ENCODE results near the gene PIEZO2. TPM values are rescaled to one million over a fixed set of nuclear protein-coding genes. Genes with fewer than 3 reads are reported as not detected.

Gene PIEZO2
- total RNA-seq, 2 experiments from 2014 or later = not detected

DNA sequence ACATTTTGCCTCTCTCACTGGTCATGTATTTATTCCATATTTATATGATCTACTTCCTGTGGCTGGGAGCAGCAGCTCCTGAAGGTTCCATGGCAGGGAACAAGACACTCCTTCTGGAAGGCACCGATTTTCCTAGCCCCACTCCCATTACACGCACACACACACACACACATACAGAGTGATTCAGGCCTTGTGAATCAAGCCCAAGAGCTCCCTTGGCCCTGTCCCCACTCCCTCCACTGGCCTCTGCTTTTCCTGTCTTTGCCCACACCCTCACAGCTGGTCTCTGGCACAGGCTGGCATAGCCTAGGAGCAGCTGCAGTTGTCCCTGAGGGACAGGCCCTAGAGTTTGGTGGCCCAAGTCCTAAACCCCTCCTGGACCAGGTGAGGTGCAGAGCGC is 421.9 kb downstream of the PIEZO2 start:
- ChIA-PET CTCF (no interaction called here), POLR2A (no interaction called here)
- H3K9me3 Mint-ChIP-seq = no peaks in the 10 kb centered on the region
- Histone ChIP-seq H3K27ac (ENCODE audit: low read depth in 1 of 2, low read length in 2 of 2) (no peak overlapping the region), H3K4me3 (ENCODE audit: low read length) (no peak overlapping the region), H3K36me3 (ENCODE audit: insufficient read depth, low read length) (no peaks in the 10 kb centered on the region), H3K4me1 (ENCODE audit: insufficient read depth, low read length) (no peaks in the 10 kb centered on the region), H3K27me3 (ENCODE audit: control insufficient read depth in 1 of 2, insufficient read depth in 2 of 2, low read length in 2 of 2) (no peaks in the 10 kb centered on the region), H3K9me3 (ENCODE audit: control insufficient read depth in 1 of 2, insufficient read depth in 1 of 2, low read length in 2 of 2) (peaks cover 0 to 27% of the 10 kb centered on the region in 2 experiments)
- TF ChIP-seq, protein P1, sequence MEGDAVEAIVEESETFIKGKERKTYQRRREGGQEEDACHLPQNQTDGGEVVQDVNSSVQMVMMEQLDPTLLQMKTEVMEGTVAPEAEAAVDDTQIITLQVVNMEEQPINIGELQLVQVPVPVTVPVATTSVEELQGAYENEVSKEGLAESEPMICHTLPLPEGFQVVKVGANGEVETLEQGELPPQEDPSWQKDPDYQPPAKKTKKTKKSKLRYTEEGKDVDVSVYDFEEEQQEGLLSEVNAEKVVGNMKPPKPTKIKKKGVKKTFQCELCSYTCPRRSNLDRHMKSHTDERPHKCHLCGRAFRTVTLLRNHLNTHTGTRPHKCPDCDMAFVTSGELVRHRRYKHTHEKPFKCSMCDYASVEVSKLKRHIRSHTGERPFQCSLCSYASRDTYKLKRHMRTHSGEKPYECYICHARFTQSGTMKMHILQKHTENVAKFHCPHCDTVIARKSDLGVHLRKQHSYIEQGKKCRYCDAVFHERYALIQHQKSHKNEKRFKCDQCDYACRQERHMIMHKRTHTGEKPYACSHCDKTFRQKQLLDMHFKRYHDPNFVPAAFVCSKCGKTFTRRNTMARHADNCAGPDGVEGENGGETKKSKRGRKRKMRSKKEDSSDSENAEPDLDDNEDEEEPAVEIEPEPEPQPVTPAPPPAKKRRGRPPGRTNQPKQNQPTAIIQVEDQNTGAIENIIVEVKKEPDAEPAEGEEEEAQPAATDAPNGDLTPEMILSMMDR (IDR thresholded peaks at IDR 0.05) = no peak
- intact Hi-C loops (cut with DNase I, micrococcal nuclease) = no loop called here
- H3K27me3 Mint-ChIP-seq = peaks cover 28% of the 10 kb centered on the region
- no peak overlapping the region for H3K27ac Mint-ChIP-seq
- DNase-seq (no peak), ATAC-seq (ENCODE audit: poor library complexity) (no peak)
- no peaks in the 10 kb centered on the region for H3K36me3 Mint-ChIP-seq (ENCODE audit: low read depth)
- H3K4me1 Mint-ChIP-seq (ENCODE audit: low read depth) = no peaks in the 10 kb centered on the region
- H3K4me3 Mint-ChIP-seq = no peak overlapping the region

GRCh38 chr18:10726198-10727068 is 422.9 kb downstream of the PIEZO2 start:
- TF ChIP-seq, protein P1 (IDR thresholded peaks at IDR 0.05) = no peak
- peaks cover 0 to 27% of the 10 kb centered on the region in 2 experiments for H3K9me3 ChIP-seq (ENCODE audit: control insufficient read depth in 1 of 2, insufficient read depth in 1 of 2, low read length in 2 of 2)
- no peak overlapping the region for H3K27ac Mint-ChIP-seq
- no peaks in the 10 kb centered on the region for H3K9me3 Mint-ChIP-seq
- no peak overlapping the region for H3K4me3 ChIP-seq (ENCODE audit: low read length)
- intact Hi-C loops (cut with DNase I, micrococcal nuclease) = no loop called here
- ChIA-PET POLR2A (no interaction called here), CTCF (no interaction called here)
- ATAC-seq (ENCODE audit: poor library complexity) (no peak), DNase-seq (no peak)
- H3K27ac ChIP-seq (ENCODE audit: low read depth in 1 of 2, low read length in 2 of 2) = no peak overlapping the region
- no peaks in the 10 kb centered on the region for H3K4me1 Mint-ChIP-seq (ENCODE audit: low read depth)
- H3K27me3 Mint-ChIP-seq = peaks cover 32% of the 10 kb centered on the region
- H3K27me3 ChIP-seq (ENCODE audit: control insufficient read depth in 1 of 2, insufficient read depth in 2 of 2, low read length in 2 of 2) = no peaks in the 10 kb centered on the region
- no peaks in the 10 kb centered on the region for H3K36me3 Mint-ChIP-seq (ENCODE audit: low read depth)
- H3K36me3 ChIP-seq (ENCODE audit: insufficient read depth, low read length) = no peaks in the 10 kb centered on the region
- H3K4me1 ChIP-seq (ENCODE audit: insufficient read depth, low read length) = no peaks in the 10 kb centered on the region
- no peak overlapping the region for H3K4me3 Mint-ChIP-seq

- H3K4me3 Mint-ChIP-seq = no peak overlapping the region
- TF ChIP-seq, protein P1 (IDR thresholded peaks at IDR 0.05) = no peak
Measured at GRCh38 chr18:10724666-10725065, 424.7 kb downstream of the PIEZO2 start.

More at GRCh38 chr18:10724666-10725065, 424.7 kb downstream of the PIEZO2 start:
- POLR2A ChIA-PET = no interaction called here
- Mint-ChIP-seq H3K36me3 (ENCODE audit: low read depth) (no peaks in the 10 kb centered on the region), H3K27ac (no peak overlapping the region), H3K27me3 (peaks cover 35% of the 10 kb centered on the region), H3K4me1 (ENCODE audit: low read depth) (no peaks in the 10 kb centered on the region), H3K9me3 (no peaks in the 10 kb centered on the region)
- ATAC-seq (ENCODE audit: poor library complexity) (no peak), DNase-seq (no peak)
- H3K4me1 ChIP-seq (ENCODE audit: insufficient read depth, low read length) = no peaks in the 10 kb centered on the region
- H3K4me3 ChIP-seq (ENCODE audit: low read length) = no peak overlapping the region
- intact Hi-C loops (cut with DNase I, micrococcal nuclease) = no loop called here
- CTCF ChIA-PET = no interaction called here
- no peaks in the 10 kb centered on the region for H3K27me3 ChIP-seq (ENCODE audit: control insufficient read depth in 1 of 2, insufficient read depth in 2 of 2, low read length in 2 of 2)
- peaks cover 0 to 27% of the 10 kb centered on the region in 2 experiments for H3K9me3 ChIP-seq (ENCODE audit: control insufficient read depth in 1 of 2, insufficient read depth in 1 of 2, low read length in 2 of 2)
- H3K36me3 ChIP-seq (ENCODE audit: insufficient read depth, low read length) = no peaks in the 10 kb centered on the region
- no peak overlapping the region for H3K27ac ChIP-seq (ENCODE audit: low read depth in 1 of 2, low read length in 2 of 2)

Measured in CD4-positive, alpha-beta T cell (primary cell).